IPS-NIHi11 (cell line): ENCODE measurements around the gene ANGPTL2.
A peak's percentile ranks its signal among the peaks of the same experiment; 100 is the strongest.
"Not testable (repeated sequence)": the region's sequence is repeated elsewhere in the genome, so short reads cannot be mapped to it uniquely, and the experiment has no call there.

Experiments used
- DNase-seq: peaks from one replicate; pipeline ENCODE4 v3.0.0; 2012; ENCODE audit warnings: mixed read lengths, low spot score

The ANGPTL2 gene, protein sequence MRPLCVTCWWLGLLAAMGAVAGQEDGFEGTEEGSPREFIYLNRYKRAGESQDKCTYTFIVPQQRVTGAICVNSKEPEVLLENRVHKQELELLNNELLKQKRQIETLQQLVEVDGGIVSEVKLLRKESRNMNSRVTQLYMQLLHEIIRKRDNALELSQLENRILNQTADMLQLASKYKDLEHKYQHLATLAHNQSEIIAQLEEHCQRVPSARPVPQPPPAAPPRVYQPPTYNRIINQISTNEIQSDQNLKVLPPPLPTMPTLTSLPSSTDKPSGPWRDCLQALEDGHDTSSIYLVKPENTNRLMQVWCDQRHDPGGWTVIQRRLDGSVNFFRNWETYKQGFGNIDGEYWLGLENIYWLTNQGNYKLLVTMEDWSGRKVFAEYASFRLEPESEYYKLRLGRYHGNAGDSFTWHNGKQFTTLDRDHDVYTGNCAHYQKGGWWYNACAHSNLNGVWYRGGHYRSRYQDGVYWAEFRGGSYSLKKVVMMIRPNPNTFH

DNA sequence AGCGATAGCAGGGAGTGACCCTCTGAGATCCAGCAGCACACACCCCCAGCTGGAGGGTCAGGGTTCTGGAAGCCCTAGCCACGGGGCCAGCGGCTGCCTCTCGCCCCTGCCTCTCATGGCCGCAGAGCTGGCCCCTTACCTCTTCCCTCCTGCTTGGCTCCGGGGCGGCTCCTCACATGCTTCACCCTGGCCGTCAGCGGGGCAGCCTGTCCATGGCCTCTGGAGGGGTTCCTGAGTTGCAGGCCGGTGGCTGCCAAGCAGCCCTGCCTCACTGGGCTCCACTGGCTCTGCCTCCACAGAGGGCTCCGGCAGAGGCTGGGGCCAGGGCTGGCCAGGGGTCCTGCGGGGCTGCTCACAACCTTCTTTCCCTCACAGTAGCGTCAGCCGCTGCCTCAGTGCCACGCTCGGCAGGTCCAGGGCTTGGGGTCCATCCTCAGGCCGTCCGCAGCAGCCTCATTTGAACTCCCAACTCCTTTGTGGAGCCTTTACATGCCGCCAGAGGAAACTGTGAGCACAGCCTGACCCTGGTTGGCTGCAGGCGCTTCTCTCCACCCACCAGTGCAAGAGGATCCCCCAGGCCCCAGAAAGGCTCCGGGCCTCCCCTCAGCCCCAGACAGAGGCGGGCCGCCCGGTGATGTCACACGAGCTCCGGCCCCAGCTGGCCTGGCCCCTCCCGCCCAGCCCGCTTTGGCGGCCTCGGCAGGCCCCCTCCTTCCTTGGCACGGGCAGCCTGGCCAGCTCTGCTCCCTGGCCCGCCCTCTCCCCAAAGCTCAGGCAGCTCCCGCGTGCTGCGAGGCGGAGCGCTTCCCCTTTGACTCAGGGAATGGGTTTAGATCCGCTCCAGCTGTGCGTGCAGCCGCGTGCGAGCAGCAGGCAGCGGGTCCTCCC lies at the start of gene ANGPTL2:
ANGPTL2 (minus strand) TSS at position 460 of the 888 bp plus-strand sequence. CDS start 13,904 bp downstream, outside the sequence.
- peak; percentile 93 for DNase-seq

DNA sequence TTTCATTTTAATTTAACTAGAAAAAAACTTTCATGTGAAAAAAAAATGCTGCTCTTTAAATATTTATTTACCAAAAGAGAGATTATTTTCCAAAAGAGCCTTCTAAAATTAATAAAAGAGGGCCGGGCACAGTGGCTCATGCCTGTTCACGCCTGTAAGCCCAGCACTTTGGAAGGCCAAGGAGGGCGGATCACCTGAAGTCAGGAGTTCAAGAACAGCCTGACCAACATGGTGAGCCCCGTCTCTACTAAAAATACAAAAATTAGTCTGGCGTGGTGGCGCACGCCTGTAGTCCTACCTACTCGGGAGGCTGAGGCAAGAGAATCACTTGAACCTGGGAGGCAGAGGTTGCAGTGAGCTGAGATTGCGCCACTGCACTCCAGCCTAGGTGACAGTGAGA lies 48.9 kb upstream of the ANGPTL2 start:
- DNase-seq = not testable (repeated sequence)

DNA sequence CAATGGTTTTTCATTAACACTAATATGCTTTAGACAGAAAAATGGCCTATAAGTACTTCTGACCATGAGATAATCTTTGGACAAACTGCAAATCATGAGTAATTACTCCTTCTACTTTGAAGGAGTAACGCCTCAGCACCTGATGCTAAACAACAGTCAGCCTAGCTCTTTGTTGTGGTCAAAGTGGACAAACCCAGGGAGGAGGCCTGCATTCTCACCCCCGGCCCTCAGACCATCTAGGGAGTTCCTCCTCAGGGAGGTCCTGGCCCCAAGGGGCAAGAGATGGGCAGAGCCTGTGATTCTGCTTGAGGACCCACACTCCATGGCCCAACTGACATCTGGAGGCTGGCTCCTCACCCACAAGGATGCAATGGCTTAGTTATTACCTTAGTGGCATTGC lies 48.2 kb upstream of the ANGPTL2 start:
- no peak for DNase-seq

DNA sequence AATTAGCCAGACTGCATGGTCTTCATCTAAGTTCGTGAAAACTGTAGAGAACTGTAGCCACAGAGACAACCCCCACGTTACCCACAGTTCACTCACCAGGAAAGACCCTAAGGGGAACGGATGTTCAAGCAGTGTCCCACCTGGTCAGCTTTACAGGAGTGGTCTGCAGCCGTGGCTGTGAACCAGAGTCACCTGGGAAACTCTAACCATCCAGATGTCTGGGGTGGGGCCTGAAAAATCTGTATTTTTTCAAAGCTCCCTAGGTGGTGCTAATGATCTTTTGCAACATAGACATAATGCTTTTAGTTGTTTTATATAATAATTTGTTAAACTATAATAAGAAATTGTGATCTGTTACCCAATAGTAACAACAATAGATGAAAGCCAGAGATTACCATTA lies 47.7 kb upstream of the ANGPTL2 start:
- no peak for DNase-seq

DNA sequence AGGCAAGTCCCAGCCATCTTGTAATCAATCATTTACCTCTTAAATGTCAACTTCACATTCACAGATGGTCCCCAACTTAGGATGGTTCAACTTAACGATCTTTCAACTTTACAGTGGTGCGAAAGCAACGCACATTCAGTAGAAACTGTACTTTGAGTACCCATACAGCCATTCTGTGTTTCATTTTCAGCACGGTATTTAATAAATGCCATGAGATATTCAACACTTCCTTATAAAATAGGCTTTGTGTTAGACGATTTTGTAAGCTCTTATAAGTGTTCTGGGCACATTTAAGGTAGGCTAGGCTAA lies 47.1 kb upstream of the ANGPTL2 start:
- DNase-seq = no peak

DNA sequence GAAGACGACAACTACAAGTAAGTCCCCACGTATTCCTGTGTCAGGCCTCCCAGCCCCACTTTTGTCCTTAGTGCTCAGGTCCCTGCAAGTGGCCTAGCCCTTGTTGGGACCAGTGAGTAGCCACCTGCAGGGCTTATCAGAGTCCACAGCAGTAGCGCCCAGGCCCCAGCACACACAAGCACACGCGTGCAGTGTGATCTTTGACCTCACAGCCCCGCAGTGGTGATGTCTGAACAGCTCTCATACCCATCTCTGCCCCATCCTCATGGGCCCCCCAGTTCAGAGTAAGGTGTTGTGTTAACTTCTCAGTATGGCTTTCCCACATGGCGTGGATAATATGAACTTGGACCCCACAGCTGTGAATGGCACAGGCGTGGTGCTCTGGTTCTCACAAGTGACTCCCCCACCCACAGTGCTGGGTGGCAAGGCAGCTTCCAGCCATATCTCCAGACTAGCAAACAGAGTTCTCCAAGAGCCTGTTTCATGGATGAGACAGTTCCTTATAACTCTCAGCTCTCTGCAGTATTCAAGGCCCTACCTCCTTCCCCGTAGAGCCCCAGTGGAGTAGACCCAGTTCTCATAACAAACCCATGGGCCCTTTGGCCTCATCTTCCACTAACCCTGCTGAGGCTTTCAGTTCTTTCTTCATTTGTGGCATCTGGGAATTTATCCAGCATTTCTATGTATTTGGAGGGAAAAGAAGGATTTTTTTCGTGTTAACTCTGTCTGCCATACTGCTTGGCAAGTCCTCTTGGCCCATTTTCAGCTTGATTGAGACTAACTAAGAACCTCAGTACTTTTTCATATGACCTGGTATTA lies 46.5 kb upstream of the ANGPTL2 start:
- DNase-seq = no peak

DNA sequence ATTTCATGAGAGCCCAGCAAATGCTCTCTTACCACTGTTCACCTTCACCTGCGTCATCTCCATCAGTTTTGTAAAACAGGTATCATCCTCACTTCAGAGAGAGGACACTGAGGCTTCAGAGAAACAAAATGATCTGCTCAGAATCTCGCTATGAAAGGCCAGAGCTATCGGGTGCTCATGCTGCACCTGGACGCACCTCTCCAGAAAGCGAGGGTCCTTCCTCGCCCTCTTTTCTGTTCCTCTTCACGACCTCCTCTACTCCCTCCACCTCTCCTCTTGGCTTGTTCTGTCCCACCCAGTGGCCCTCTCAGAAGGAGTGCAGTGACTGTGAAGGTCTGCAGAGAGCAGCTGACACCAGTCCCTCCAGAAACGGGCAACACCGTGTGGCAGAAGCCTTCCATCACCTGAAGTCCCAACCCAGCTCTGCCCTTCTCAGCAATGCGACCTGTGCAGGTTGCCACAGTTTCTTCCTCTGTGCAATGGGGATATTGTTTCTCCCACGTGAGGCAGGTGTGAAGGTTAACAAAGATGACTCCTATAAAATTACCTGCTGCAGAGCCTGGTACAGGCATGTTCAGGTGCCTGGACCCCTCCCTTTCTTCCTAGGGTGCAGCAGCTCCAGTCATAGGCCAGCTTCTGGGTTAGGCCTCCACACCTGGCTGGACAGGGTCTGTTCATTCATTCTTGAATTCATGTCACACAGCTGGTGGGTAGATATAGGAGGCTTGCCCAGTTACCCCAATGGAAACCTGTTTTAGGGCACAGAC lies 45.3 kb upstream of the ANGPTL2 start:
- no peak for DNase-seq

DNA sequence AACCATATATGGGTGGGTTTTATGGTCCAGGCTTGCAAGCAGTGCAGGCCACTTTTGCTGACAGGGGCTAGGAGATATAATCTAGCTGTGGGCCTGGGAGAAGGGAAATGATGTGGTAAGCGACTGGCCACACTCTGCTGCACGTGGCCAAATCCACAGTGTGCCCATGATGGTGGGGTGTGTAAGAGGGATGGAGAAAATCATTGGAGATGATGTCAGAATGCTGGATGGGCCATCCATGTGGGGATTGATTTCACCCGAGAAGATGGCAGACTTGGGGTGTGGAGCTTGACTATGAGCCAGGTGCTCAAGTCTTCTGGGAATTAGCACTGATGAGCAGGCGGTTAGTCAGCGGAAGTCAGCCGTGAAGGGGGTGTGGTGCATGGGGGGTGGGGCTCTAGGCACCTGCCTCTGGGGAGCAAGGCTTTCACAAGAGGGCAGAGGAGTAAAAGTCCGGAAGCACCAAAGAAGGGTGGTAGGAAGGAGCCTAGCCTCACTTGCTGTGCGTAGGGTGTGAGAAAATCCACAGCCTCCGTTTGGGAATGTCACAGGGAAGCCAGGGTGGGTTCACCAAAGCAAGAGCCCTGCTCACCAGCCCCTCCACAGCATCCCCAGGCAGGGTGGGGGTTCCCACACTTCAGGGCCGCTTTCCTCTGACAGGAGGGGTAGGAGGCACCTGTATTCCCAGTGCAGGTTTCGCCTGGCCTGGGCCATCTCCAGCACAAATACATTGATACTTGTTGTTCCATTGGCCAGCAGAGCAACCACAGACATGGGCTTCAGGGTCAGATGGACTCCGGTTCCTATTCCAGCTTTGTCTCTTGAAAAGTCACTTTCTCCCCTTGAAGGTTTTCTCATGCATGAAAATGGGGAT lies 44.5 kb upstream of the ANGPTL2 start:
- no peak for DNase-seq

DNA sequence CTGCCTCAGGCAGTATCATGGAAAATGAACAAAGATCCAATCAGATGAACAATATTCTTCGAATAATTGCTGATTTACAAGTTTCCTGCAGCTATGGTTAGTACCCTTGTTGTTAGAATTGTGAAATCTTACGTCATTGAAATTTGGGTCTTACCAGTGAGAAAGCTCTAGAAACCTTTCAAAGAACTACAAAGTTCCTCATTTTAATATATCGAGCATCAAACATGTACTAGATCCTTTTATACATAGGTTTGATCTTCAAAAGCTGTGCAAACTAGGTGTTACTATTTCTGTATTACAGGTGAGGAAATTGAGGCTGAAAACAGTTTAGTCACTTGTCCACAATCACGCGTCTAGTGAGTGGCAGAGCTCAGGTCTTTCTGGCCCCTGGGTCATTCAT lies 43.7 kb upstream of the ANGPTL2 start:
- no peak for DNase-seq

DNA sequence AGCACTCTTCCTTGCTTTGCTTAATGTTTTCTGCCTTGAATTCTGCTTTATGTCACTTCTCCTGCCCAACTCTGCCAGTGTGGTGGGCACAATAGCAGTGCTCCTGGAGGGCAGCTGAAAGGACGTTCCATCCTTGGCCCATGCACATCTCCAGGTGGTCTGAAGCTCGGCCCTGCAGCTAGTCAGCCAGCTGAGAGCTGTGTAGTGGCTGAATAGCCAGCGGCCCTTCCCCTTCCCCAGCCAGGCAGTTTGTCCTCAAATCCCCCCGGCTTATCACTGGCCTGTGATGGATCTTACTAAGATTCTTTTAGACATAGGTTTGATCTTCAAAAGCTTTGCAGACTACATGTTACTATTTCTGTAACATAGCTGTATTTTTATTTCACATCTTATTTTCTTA lies 42.7 kb upstream of the ANGPTL2 start:
- no peak for DNase-seq

DNA sequence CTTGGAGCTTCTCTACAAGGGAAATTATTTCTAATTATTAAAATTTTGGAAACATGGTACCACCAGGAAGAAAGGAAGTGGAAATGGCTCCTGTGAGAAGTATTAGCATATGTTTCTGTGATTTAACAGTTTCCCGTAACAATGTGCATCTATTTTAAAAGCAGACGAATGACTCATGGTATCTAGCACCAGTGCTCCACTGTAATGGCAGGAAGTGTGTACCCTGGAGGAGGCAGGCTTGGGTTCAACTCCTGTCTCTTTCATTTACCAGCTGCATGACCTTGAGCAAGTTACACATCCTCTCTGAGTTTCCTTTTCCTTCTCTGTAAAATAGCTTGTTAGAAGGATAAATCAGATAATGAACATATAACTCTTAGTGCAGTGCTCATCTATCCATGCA lies 41.0 kb upstream of the ANGPTL2 start:
- DNase-seq = no peak

DNA sequence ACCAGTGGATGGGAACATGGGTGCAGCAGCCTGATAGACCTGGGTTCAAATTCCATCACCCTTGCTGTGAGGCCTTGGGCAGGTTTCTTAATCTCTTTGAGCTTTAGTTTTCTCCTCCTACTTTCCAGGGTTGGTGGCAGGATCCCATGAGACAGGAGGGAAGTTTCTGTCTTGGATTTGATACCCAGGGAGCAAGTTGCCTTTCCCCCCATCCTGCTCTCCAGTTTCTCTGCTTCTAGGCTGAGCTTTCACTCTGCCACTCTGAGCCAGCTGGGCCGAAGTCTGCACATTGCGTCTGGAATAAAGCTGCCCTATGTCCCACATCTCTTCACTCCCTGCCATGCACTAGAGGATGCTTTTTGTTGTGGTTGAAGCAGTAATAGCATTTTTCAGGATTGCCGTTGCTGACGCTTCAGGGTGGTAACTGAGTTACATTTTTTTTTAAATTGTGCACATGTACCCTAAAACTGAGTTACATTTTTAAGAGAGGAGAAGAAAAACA lies 40.5 kb upstream of the ANGPTL2 start:
- DNase-seq = no peak

DNA sequence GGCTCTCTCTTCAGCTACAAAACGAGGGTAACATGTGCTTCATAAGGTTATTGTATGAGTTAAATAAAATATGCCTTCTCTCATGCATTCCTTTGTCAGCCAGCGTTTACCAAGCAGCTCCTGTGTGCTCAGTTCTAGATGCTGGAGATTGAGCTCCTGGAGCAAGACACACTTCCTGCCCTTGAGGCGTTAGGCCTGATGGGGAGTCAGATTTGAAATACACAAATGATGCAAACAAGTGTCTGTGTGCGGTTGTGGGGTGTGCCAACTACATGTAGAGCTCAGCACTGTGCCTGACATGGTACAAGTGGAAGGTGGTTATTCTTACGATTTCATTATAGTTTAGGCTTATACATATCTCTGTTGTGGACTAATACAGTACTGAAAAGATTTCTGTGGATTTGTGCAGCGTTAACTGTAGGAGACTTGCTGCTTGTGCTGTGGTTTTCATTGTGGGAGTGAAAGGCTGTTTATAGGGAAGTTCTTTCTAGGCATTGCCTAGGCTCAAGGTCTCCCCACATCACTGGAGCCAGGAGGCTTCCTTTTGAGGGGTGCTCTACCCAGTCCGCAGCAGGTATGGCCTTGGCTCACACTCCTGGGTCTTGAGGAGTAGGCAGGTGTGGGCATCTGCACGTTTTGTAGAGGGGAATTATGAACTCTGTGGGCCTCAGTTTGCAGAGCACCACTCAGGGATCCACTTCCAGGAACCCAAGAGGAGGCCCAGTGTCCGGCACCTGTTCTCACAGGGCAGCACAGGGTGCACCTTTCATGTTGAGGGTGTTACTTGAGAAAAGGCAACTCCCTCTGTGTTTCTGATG lies 39.8 kb upstream of the ANGPTL2 start:
- DNase-seq = no peak

DNA sequence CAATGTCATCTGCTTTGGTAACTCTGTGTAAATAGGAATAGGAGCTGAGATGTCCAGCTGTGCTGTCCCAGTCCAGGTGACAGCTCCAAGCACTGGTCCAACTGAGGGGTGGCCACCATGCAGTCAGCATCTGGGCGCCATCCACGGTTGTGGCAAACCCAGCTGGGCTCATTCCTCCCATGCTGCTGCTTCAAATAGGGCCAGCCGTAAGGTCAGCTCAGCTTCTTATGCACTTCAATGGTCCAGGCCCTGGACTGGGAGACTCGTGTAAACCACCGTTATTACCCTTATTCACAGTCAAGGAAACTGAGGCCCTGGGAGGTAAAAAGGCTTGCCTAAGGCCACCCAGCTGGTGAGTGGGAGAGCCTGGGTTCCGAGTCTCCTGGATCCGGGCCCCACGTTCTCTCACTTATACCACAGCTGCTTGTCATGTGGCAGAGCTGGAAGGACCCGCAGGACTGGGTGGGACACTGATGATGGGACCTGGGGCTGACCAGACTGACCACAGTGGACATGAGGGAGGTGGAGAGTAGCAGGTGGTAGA lies 38.7 kb upstream of the ANGPTL2 start:
- no peak for DNase-seq

DNA sequence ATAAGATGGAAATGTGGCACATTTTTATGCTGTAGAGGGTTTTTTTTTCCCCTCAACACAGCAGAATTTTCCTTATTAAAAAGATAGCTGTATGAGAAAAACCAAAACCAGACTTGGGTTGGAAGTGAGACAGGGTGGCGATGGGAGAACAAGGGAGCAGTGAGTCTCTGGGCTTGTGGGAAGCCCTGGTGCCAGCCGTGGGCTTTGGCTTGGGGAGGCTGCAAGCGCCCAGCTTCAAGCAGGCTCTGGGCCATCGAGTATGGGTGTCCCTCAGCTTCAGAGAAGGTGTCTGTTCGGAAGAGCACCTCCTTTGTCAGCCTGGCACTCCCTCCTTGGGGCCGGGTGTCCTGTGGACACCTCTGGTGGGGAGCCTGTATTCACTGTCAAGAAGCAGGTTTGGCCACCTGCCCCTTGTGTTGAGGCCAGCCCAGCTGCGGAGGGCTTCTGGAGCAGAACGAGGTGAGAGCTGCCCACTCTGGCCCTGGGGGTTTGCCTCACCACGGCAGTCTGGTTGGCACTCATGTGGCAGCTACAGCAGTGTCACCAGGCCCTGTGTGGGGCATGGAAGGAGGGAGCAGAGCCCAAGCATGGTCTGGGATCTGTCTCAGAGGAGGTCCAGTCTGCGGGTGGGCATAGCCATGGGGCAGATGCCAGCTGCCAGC lies 37.6 kb upstream of the ANGPTL2 start:
- no peak for DNase-seq

DNA sequence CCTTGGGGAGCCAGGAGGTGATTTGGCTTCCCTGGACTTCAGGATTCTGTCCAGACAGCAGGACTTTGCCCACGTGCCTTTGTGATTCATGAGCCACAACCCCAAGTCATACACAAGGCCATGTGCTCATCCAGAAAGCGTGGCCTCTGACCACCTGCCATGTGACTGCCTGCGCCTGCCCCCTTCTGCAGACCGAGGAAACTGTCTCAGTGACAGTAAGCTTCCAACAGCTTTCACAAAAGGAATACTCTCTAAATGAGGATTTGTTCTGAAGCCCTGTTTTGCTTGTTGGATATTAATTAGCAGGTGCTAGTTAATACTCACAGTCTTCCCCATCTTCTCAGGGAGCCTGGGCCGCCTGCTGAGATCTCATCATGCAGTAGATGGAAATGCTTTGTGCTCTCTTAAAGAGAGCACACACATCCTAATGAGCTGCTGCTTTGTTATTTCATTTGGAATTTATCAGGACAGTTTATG lies 36.9 kb upstream of the ANGPTL2 start:
- peak; percentile 73 for DNase-seq

DNA sequence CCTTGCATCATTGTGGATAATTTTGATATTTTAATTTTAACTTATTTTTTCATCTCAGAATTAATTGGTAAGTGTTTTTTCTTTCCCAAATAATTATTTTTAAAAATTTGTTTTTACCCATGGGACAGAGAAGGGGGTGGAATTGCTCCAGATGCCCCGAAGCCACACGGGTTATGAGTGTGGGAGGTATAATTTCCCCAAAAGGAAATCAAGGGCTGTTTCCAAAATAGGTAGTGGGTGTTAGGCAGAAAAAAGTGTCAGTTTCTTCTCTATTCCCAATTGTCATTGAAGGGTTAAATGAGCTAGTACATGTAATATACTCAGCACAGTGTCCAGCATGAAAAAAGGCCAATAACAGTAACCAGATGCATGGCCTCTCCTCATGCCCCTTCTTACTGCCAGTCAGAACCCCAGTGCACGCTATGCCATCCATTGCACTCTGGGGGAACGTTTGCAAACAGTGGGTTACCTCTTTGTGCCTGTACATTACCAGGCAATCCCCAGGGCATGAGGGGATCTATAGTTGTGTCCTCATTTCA lies 36.4 kb upstream of the ANGPTL2 start:
- no peak for DNase-seq

DNA sequence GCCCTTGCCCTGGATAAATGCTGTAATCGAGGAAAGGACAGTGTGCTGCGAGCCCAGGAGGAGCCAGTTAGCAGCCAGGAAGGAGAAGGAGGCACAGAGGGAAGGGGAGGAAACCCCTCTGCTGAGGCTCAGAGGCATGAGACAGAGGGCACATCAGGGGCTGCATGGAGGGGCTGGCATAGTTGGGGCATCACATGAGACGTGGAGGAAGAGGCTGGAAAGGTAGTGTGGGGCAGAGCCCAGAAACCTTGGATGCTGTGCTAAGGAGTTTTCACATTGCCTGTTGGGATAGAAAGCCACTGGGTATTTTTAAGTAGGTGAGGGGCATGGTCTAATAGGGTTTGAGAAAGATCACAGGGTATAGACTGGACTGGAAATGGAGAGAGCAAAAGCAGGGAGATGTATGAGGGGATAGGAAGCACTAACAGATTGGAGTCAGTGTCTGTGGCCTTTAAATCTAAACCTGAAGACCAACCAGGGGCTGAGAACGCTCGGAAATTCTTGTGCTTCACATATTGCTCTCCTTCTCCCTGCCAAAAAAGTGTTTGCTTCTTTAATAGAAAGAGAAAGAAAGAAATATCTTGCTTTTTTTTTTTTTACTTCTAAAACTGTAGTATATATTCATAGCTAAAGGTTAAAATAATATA lies 33.0 kb upstream of the ANGPTL2 start:
- no peak for DNase-seq
